ENCODE data around the gene ZBTB32. TPM values are rescaled to one million over a fixed set of nuclear protein-coding genes. Genes with fewer than 3 reads are reported as not detected.

The ZBTB32 gene
- total RNA-seq, 1 donor from 2014 or later = not detected

- TF ChIP-seq EZH2 (IDR thresholded peaks at IDR 0.05; ENCODE audit: insufficient read depth, low read length) = no peak
- TF ChIP-seq CTCF (IDR thresholded peaks at IDR 0.05; ENCODE audit: insufficient read depth, low read depth, low read length) = no peak
- FAIRE-seq (no peak), DNase-seq (ENCODE audit: low read depth) (no peak)
- peaks cover 21% of the 10 kb centered on the region for H4K20me1 ChIP-seq (ENCODE audit: insufficient read depth, low read length)
- no peak overlapping the region for H3K27ac ChIP-seq (ENCODE audit: low read depth, low read length)
- H3K27me3 Mint-ChIP-seq (ENCODE audit: low read depth, unreplicated experiment) = peaks cover 6% of the 10 kb centered on the region
- no peak overlapping the region for H3K4me3 Mint-ChIP-seq (ENCODE audit: unreplicated experiment)
- no peak overlapping the region for H3K27ac Mint-ChIP-seq (ENCODE audit: unreplicated experiment)
- peaks cover 2% of the 10 kb centered on the region for H3K27me3 ChIP-seq (ENCODE audit: insufficient read depth, low read length)
- no peak overlapping the region for H3K4me3 ChIP-seq (ENCODE audit: insufficient read depth, low read depth, low read length)
- H3K9me3 ChIP-seq (ENCODE audit: insufficient read depth, low read depth, low read length) = no peaks in the 10 kb centered on the region
- H3K4me2 ChIP-seq (ENCODE audit: low read length) = peak overlapping the region; percentile 91
- peaks cover 6% of the 10 kb centered on the region for H3K4me1 Mint-ChIP-seq (ENCODE audit: low read depth, unreplicated experiment)
- H3K79me2 ChIP-seq (ENCODE audit: insufficient read depth, low read length) = peaks cover 23% of the 10 kb centered on the region
- H3K36me3 ChIP-seq (ENCODE audit: insufficient read depth, low read length) = no peaks in the 10 kb centered on the region
- no peaks in the 10 kb centered on the region for H3K9me3 Mint-ChIP-seq (ENCODE audit: unreplicated experiment)
- H3K4me1 ChIP-seq (ENCODE audit: insufficient read depth, low read length) = peaks cover 18% of the 10 kb centered on the region
- peaks cover 9% of the 10 kb centered on the region for H3K36me3 Mint-ChIP-seq (ENCODE audit: low read depth, unreplicated experiment)
- no peak overlapping the region for H2AFZ ChIP-seq (ENCODE audit: low read depth, low read length)
- H3K9ac ChIP-seq (ENCODE audit: low read length) = no peak overlapping the region
Measured at GRCh38 chr19:35715355-35715809, 11.0 kb downstream of the ZBTB32 start.

GRCh38 chr19:35715981-35716800 lies 11.8 kb downstream of the ZBTB32 start:
- H3K4me1 ChIP-seq (ENCODE audit: insufficient read depth, low read length) = peaks cover 18% of the 10 kb centered on the region
- H3K9me3 ChIP-seq (ENCODE audit: insufficient read depth, low read depth, low read length) = no peaks in the 10 kb centered on the region
- peaks cover 28% of the 10 kb centered on the region for H3K79me2 ChIP-seq (ENCODE audit: insufficient read depth, low read length)
- DNase-seq (ENCODE audit: low read depth) = peak; percentile 30
- H2AFZ ChIP-seq (ENCODE audit: low read depth, low read length) = peak overlapping the region; percentile 98
- no peaks in the 10 kb centered on the region for H3K36me3 ChIP-seq (ENCODE audit: insufficient read depth, low read length)
- Mint-ChIP-seq H3K27ac (ENCODE audit: unreplicated experiment) (peak overlapping the region; percentile 87), H3K9me3 (ENCODE audit: unreplicated experiment) (no peaks in the 10 kb centered on the region), H3K36me3 (ENCODE audit: low read depth, unreplicated experiment) (peaks cover 9% of the 10 kb centered on the region), H3K4me1 (ENCODE audit: low read depth, unreplicated experiment) (peaks cover 6% of the 10 kb centered on the region), H3K4me3 (ENCODE audit: unreplicated experiment) (peak overlapping the region; percentile 93), H3K27me3 (ENCODE audit: low read depth, unreplicated experiment) (peaks cover 6% of the 10 kb centered on the region)
- no peak for FAIRE-seq
- H3K9ac ChIP-seq (ENCODE audit: low read length) = peak overlapping the region; percentile 79
- TF ChIP-seq CTCF (IDR thresholded peaks at IDR 0.05; ENCODE audit: insufficient read depth, low read depth, low read length) (no peak), EZH2 (IDR thresholded peaks at IDR 0.05; ENCODE audit: insufficient read depth, low read length) (no peak)
- H3K27me3 ChIP-seq (ENCODE audit: insufficient read depth, low read length) = peaks cover 2% of the 10 kb centered on the region
- peaks cover 27% of the 10 kb centered on the region for H4K20me1 ChIP-seq (ENCODE audit: insufficient read depth, low read length)
- peak overlapping the region; percentile 28 for H3K27ac ChIP-seq (ENCODE audit: low read depth, low read length)
- peak overlapping the region; percentile 91 for H3K4me2 ChIP-seq (ENCODE audit: low read length)
- peak overlapping the region; percentile 66 for H3K4me3 ChIP-seq (ENCODE audit: insufficient read depth, low read depth, low read length)
